SK-N-SH (cell line): Measurements from ENCODE around the gene UFC1.

Experiments used
- ELF1 ChIP-seq: IDR thresholded peaks from 2 replicates; pipeline ENCODE4 v1.4.0; 2012
- EP300 ChIP-seq, 2 experiments: IDR thresholded peaks; 2 replicates each; pipeline versions ENCODE4 v1.4.0 to v1.6.1; 2012; ENCODE audit warnings: borderline replicate concordance in 1 of 2, low read depth in 1 of 2, low read length in 1 of 2
- GATA2 ChIP-seq: sonication (generic); formaldehyde crosslinking; IDR thresholded peaks from 2 replicates; pipeline ENCODE4 v1.5.0; 2020; ENCODE audit warnings: mild to moderate bottlenecking, missing genetic modification reagents
- NFIC ChIP-seq: IDR thresholded peaks from 2 replicates; pipeline ENCODE4 v1.4.0; 2012; ENCODE audit warnings: borderline replicate concordance
- POLR2AphosphoS5 ChIP-seq: IDR thresholded peaks from 2 replicates; pipeline ENCODE4 v1.6.1; 2012; ENCODE audit warnings: low read depth, low read length
- RAD21 ChIP-seq: IDR thresholded peaks from 2 replicates; pipeline ENCODE4 v1.6.1; 2012; ENCODE audit warnings: mild to moderate bottlenecking, low read length
- RFX5 ChIP-seq: IDR thresholded peaks from 2 replicates; pipeline ENCODE4 v1.6.1; 2012; ENCODE audit warnings: mild to moderate bottlenecking, improper control_type of control experiment, low read length
- SIN3A ChIP-seq: IDR thresholded peaks from 2 replicates; pipeline ENCODE4 v1.6.1; 2012; ENCODE audit warnings: low read depth, mild to moderate bottlenecking, low read length, moderate library complexity, borderline replicate concordance
- SMC3 ChIP-seq: IDR thresholded peaks from 2 replicates; pipeline ENCODE4 v1.6.1; 2012; ENCODE audit warnings: low read depth, low read length, improper control_type of control experiment
- TF ChIP-seq, protein P1 (sequence below): fragments of 200-600 bp; sonication (generic); IDR thresholded peaks from 2 replicates; pipeline ENCODE4 v1.6.1; 2017; ENCODE audit warnings: antibody characterized with exemption, mild to moderate bottlenecking, moderate library complexity
- TF ChIP-seq, protein P2 (sequence below): IDR thresholded peaks from 2 replicates; pipeline ENCODE4 v1.4.0; 2012; ENCODE audit warnings: low read depth, borderline replicate concordance
- TF ChIP-seq, protein P3 (sequence below): IDR thresholded peaks from 2 replicates; pipeline ENCODE4 v1.4.0; 2012; ENCODE audit warnings: low read depth

DNA sequence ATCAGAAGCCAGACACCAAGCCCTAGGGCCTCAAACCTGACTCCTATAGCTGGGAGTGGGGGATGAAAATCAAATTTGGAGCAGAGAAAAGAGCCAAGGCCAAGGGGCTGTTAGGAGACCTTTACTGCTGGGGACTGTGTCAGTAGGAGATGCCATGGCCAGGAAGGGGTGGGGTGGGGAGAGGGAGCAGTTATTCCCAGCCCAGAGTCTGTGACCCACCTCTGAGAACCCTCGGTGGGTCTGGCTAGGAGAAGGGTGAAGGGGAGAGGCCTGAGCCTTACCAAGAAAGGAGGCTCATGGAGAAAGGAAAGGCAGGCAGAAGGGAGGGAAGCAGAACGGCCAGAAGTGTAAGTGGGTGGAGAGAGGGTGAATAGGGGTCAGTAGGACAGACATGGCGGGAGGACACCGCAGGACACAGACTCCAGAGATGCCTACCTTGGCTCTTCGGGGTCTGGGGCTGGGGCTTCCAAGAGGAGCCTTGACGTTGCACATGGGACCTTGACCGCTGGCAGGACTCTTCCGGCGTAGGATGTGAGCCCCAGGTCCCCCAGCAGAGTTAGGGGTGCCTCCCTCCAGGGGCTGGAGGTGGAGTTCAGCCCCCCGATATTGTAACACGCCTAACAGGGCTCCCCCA, 43.9 kb downstream of the UFC1 start:
- TF ChIP-seq, protein P1, sequence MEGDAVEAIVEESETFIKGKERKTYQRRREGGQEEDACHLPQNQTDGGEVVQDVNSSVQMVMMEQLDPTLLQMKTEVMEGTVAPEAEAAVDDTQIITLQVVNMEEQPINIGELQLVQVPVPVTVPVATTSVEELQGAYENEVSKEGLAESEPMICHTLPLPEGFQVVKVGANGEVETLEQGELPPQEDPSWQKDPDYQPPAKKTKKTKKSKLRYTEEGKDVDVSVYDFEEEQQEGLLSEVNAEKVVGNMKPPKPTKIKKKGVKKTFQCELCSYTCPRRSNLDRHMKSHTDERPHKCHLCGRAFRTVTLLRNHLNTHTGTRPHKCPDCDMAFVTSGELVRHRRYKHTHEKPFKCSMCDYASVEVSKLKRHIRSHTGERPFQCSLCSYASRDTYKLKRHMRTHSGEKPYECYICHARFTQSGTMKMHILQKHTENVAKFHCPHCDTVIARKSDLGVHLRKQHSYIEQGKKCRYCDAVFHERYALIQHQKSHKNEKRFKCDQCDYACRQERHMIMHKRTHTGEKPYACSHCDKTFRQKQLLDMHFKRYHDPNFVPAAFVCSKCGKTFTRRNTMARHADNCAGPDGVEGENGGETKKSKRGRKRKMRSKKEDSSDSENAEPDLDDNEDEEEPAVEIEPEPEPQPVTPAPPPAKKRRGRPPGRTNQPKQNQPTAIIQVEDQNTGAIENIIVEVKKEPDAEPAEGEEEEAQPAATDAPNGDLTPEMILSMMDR: no peak
- TF ChIP-seq, protein P2, sequence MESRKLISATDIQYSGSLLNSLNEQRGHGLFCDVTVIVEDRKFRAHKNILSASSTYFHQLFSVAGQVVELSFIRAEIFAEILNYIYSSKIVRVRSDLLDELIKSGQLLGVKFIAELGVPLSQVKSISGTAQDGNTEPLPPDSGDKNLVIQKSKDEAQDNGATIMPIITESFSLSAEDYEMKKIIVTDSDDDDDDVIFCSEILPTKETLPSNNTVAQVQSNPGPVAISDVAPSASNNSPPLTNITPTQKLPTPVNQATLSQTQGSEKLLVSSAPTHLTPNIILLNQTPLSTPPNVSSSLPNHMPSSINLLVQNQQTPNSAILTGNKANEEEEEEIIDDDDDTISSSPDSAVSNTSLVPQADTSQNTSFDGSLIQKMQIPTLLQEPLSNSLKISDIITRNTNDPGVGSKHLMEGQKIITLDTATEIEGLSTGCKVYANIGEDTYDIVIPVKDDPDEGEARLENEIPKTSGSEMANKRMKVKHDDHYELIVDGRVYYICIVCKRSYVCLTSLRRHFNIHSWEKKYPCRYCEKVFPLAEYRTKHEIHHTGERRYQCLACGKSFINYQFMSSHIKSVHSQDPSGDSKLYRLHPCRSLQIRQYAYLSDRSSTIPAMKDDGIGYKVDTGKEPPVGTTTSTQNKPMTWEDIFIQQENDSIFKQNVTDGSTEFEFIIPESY: no peak
- TF ChIP-seq GATA2: no peak
- no peak for TF ChIP-seq ELF1
- TF ChIP-seq RFX5: no peak
- no peak for TF ChIP-seq NFIC
- TF ChIP-seq EP300 (IDR thresholded peaks at IDR 0.05; ENCODE audit: borderline replicate concordance in 1 of 2, low read depth in 1 of 2, low read length in 1 of 2): 0 out of 4 replicates have a peak, but pooled peaks of 1 of the 2 experiments have one; percentile 17
- no peak for TF ChIP-seq SMC3
- TF ChIP-seq RAD21: no peak
- TF ChIP-seq POLR2AphosphoS5: no peak
- TF ChIP-seq SIN3A: no peak
- TF ChIP-seq, protein P3, sequence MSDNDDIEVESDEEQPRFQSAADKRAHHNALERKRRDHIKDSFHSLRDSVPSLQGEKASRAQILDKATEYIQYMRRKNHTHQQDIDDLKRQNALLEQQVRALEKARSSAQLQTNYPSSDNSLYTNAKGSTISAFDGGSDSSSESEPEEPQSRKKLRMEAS: no peak
